Measurements from ENCODE around the gene LRBA. TPM values are rescaled to one million over a fixed set of nuclear protein-coding genes. Genes with fewer than 3 reads are reported as not detected.
"Not testable (repeated sequence)": the region's sequence is repeated elsewhere in the genome, so short reads cannot be mapped to it uniquely, and the experiment has no call there.

LRBA gene
- total RNA-seq, 8 experiments from 2014 or later, result 15.9 to 71.4 (median 24.7) TPM

DNA sequence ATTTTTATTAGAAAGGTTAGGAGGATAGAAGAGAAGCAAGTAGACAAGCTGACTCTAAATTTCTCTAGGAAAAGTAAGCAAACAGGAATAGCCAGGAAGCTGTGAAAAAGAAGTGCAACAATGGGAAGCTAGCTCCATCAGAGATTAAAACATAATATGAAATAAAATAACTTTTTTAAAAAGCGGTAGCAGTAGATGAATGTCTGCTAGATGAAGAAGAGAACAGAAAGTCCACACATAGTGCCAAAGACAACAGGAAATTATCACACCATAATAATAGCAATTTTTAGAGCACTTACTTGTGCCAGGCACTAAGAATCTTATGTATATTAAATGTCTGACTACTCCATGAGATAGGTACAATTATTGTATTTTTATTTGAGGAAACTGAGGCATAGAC, 53.5 kb downstream of the LRBA start:
- in situ Hi-C loops (cut with MboI; ENCODE audit: low pct_unique_long_range_greater_than_20kb in 2 of 9, low sequenced_read_pairs in 9 of 9, unreplicated experiment in 9 of 9), result no loop called here
- H3K4me3 ChIP-seq, result no peak overlapping the region
- H3K27ac ChIP-seq, result no peak overlapping the region
- 83 to 100% (median 100%) methylated on average over 1 of the region's 1 CpG; no CpG with 5 or more reads in 3 of the 10 experiments for WGBS, 10 experiments
- H3K4me1 ChIP-seq (replicated peaks in 1 of 2), result no peaks in the 10 kb centered on the region
- no peak for ATAC-seq (replicated peaks in 6 of 8)

- no peaks in the 10 kb centered on the region for H3K4me1 ChIP-seq (replicated peaks in 1 of 2)
- WGBS, 10 experiments, result 75 to 100% (median 94%) methylated on average over 1 to 2 of the region's 2 CpGs; no CpG with 5 or more reads in 6 of the 10 experiments
- no peak overlapping the region for H3K27ac ChIP-seq
- no peak overlapping the region for H3K4me3 ChIP-seq
- ATAC-seq (replicated peaks in 6 of 8), result peak in 2 of 8 experiments; percentile 27 to 68
- in situ Hi-C loops (cut with MboI; ENCODE audit: low pct_unique_long_range_greater_than_20kb in 2 of 9, low sequenced_read_pairs in 9 of 9, unreplicated experiment in 9 of 9), result no loop called here
Observed at GRCh38 chr4:150960818-150961217, 54.3 kb downstream of the LRBA start.

DNA sequence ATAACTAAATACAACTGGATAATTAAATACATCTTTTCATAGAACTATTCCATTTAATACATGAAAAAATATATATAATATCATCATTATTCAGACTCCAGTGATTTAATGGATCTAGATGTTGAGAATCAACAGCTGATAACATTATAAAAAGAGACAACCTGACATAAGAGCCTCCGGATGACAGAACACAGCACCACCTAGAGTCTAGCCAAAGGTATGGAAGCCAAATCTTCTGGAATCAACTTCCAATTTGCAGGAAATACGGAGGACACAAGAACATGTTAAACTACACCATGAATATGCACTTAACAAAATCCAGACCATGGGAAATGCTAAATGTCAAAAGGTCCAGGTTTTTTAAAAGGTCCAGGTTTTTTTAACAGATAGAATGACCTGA, 55.0 kb downstream of the LRBA start:
- Histone ChIP-seq H3K4me3 (no peak overlapping the region), H3K27ac (no peak overlapping the region), H3K4me1 (replicated peaks in 1 of 2) (no peaks in the 10 kb centered on the region)
- ATAC-seq (replicated peaks in 6 of 8), result peak in 3 of 8 experiments; percentile 58 to 76 (median 66)
- WGBS, 10 experiments, result 0 to 100% (median 88%) methylated on average over 1 to 2 of the region's 2 CpGs; no CpG with 5 or more reads in 3 of the 10 experiments
- in situ Hi-C loops (cut with MboI; ENCODE audit: low pct_unique_long_range_greater_than_20kb in 2 of 9, low sequenced_read_pairs in 9 of 9, unreplicated experiment in 9 of 9), result no loop called here

DNA sequence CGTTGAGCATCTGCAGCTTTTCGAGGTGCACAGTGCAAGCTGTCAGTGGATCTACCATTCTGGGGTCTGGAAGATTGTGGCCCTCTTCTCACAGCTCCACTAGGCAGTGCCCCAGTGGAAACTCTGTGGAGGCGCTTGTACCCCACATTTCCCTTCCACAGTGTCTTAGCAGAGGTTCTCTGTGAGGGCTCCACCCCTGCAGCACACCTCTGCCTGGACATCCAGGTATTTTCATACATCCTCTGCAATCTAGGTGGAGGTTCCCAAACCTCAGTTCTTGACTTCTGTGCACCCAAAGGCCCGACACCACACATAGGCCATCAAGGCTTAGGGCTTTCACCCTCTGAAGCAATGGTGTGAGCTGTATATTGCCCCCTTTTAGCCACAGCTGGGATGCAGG, 57.1 kb downstream of the LRBA start:
- H3K27ac ChIP-seq; H3K4me1 ChIP-seq (replicated peaks in 1 of 2); in situ Hi-C loops (cut with MboI; ENCODE audit: low pct_unique_long_range_greater_than_20kb in 2 of 9, low sequenced_read_pairs in 9 of 9, unreplicated experiment in 9 of 9); H3K4me3 ChIP-seq; ATAC-seq (replicated peaks in 6 of 8): not testable (repeated sequence)
- WGBS, 10 experiments, result 82 to 100% (median 83%) methylated on average over 2 to 3 of the region's 4 CpGs; no CpG with 5 or more reads in 7 of the 10 experiments

DNA sequence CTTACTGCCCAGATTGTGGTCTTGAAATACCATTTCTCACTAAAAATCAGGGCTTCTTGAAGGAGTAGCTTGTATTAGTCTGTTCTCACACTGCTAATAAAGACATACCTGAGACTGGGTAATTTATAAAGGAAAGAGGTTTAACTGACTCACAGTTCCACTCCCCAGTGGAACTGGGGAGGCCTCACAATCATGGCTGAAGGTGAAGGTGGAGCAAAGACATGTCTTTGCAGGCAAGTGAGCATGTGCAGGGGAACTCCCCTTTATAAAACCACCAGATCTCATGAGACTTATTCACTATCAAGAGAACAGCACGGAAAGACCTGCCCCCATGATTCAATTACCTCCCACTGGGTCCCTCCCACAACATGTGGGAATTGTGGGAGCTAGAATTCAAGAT, 58.0 kb downstream of the LRBA start:
- ATAC-seq (replicated peaks in 6 of 8); H3K27ac ChIP-seq; H3K4me1 ChIP-seq (replicated peaks in 1 of 2); in situ Hi-C loops (cut with MboI; ENCODE audit: low pct_unique_long_range_greater_than_20kb in 2 of 9, low sequenced_read_pairs in 9 of 9, unreplicated experiment in 9 of 9); H3K4me3 ChIP-seq: not testable (repeated sequence)
- 100% methylated on average over 1 of the region's 1 CpG; no CpG with 5 or more reads in 7 of the 10 experiments for WGBS, 10 experiments

DNA sequence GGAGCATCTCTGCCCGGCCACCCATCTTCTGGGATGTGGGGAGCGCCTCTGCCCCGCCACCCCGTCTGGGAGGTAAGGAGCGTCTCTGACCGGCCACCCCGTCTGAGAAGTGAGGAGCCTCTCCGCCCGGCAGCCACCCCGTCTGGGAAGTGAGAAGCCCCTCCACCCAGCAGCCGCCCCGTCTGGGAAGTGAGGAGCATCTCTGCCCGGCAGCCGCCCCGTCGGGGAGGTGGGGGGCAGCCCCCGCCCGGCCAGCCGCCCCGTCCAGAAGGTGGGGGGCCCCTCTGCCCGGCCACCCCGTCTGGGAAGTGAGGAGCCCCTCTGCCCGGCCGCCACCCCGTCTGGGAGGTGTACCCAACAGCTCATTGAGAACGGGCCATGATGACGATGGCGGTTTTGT, 61.2 kb downstream of the LRBA start:
- H3K27ac ChIP-seq; H3K4me1 ChIP-seq (replicated peaks in 1 of 2); H3K4me3 ChIP-seq; in situ Hi-C loops (cut with MboI; ENCODE audit: low pct_unique_long_range_greater_than_20kb in 2 of 9, low sequenced_read_pairs in 9 of 9, unreplicated experiment in 9 of 9); ATAC-seq (replicated peaks in 6 of 8): not testable (repeated sequence)
- WGBS, 10 experiments, result no CpG with 5 or more reads among the region's 28 CpGs

DNA sequence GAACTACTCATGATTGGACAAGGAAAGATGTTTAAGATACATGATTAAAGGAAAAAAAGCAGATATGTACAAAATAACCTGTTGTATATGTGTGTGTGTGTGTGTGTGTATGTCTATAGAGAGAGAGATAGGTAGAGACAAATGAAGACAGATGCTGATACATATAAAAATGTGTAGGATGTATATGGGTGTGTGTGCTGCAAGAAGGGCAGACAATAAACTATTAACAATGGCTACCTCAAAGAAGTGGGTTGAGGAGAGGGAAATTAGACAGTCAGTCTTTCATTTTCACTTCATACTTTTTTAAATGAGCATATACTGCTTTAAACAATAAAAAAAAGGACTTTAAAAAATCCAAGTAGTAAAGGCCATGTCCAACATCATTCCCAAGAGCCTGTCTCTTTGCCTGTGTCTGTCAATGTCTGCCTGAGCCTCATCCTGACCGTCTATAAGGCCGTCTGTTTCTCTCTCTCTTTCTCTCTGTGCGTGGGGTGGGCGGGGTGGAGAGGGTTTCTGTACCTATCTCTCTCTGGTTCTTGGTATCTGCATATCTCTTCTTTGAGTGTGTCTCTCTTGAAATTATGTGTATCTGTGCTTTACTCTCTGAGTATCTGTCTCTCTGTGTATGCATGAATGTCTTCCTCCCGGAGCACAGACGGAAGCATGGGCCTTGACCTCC, 62.8 kb downstream of the LRBA start:
- WGBS, 10 experiments, result 62 to 100% (median 92%) methylated on average over 1 to 5 of the region's 6 CpGs; no CpG with 5 or more reads in 2 of the 10 experiments
- peaks cover 0 to 3% of the 10 kb centered on the region in 2 donors for H3K4me1 ChIP-seq (replicated peaks in 1 of 2)
- H3K27ac ChIP-seq, result no peak overlapping the region
- no peak for ATAC-seq (replicated peaks in 6 of 8)
- no peak overlapping the region for H3K4me3 ChIP-seq
- in situ Hi-C loops (cut with MboI; ENCODE audit: low pct_unique_long_range_greater_than_20kb in 2 of 9, low sequenced_read_pairs in 9 of 9, unreplicated experiment in 9 of 9), result no loop called here

- Histone ChIP-seq H3K4me1 (replicated peaks in 1 of 2) (peaks cover 0 to 3% of the 10 kb centered on the region in 2 donors), H3K27ac (no peak overlapping the region), H3K4me3 (no peak overlapping the region)
- ATAC-seq (replicated peaks in 6 of 8), result peak in 3 of 8 experiments; percentile 76 to 97 (median 97)
- 83 to 100% (median 100%) methylated on average over 1 to 2 of the region's 2 CpGs; no CpG with 5 or more reads in 2 of the 10 experiments for WGBS, 10 experiments
- in situ Hi-C loops (cut with MboI; ENCODE audit: low pct_unique_long_range_greater_than_20kb in 2 of 9, low sequenced_read_pairs in 9 of 9, unreplicated experiment in 9 of 9), result no loop called here
Observed at GRCh38 chr4:150950657-150951288, 64.3 kb downstream of the LRBA start.

- H3K27ac ChIP-seq, result no peak overlapping the region
- ATAC-seq (replicated peaks in 6 of 8), result no peak
- H3K4me1 ChIP-seq (replicated peaks in 1 of 2), result peaks cover 0 to 3% of the 10 kb centered on the region in 2 donors
- in situ Hi-C loops (cut with MboI; ENCODE audit: low pct_unique_long_range_greater_than_20kb in 2 of 9, low sequenced_read_pairs in 9 of 9, unreplicated experiment in 9 of 9), result no loop called here
- H3K4me3 ChIP-seq, result no peak overlapping the region
Observed at GRCh38 chr4:150949943-150950342, 65.1 kb downstream of the LRBA start.

GRCh38 chr4:150949342-150949741, 65.7 kb downstream of the LRBA start:
- ATAC-seq (replicated peaks in 6 of 8), result no peak
- peaks cover 0 to 3% of the 10 kb centered on the region in 2 donors for H3K4me1 ChIP-seq (replicated peaks in 1 of 2)
- H3K27ac ChIP-seq, result no peak overlapping the region
- in situ Hi-C loops (cut with MboI; ENCODE audit: low pct_unique_long_range_greater_than_20kb in 2 of 9, low sequenced_read_pairs in 9 of 9, unreplicated experiment in 9 of 9), result no loop called here
- WGBS, 10 experiments, result 0 to 100% (median 87%) methylated on average over 1 to 2 of the region's 2 CpGs
- H3K4me3 ChIP-seq, result no peak overlapping the region

DNA sequence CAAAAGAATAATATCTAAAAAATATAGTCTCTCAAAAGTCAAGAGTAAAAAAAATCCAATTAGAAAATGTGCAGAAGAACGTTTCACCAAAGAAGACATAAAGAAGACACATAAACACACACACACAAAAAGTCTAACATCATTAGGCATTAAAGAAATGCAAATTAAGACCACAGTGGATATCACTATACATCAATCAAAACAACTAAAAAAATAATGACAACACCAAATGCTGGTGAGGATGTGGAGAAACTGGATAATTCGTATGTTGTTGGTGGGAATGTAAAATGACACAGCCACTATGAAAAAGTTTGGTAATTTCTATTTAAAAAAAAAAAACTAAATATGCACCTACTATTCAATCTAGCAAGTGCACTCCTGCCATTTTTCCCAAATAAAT, 66.4 kb downstream of the LRBA start:
- Histone ChIP-seq H3K4me1 (replicated peaks in 1 of 2) (peaks cover 0 to 3% of the 10 kb centered on the region in 2 donors), H3K27ac (no peak overlapping the region), H3K4me3 (no peak overlapping the region)
- in situ Hi-C loops (cut with MboI; ENCODE audit: low pct_unique_long_range_greater_than_20kb in 2 of 9, low sequenced_read_pairs in 9 of 9, unreplicated experiment in 9 of 9), result no loop called here
- no peak for ATAC-seq (replicated peaks in 6 of 8)
- WGBS, 10 experiments, result 67 to 94% (median 79%) methylated on average over 1 to 2 of the region's 2 CpGs

- no peak overlapping the region for H3K27ac ChIP-seq
- H3K4me1 ChIP-seq (replicated peaks in 1 of 2), result peaks cover 0 to 3% of the 10 kb centered on the region in 2 donors
- no peak for ATAC-seq (replicated peaks in 6 of 8)
- in situ Hi-C loops (cut with MboI; ENCODE audit: low pct_unique_long_range_greater_than_20kb in 2 of 9, low sequenced_read_pairs in 9 of 9, unreplicated experiment in 9 of 9), result no loop called here
- H3K4me3 ChIP-seq, result no peak overlapping the region
Observed at GRCh38 chr4:150948074-150948473, 67.0 kb downstream of the LRBA start.

GRCh38 chr4:150944660-150945059, 70.4 kb downstream of the LRBA start:
- Histone ChIP-seq H3K4me1 (replicated peaks in 1 of 2) (no peaks in the 10 kb centered on the region), H3K4me3 (no peak overlapping the region), H3K27ac (no peak overlapping the region)
- in situ Hi-C loops (cut with MboI; ENCODE audit: low pct_unique_long_range_greater_than_20kb in 2 of 9, low sequenced_read_pairs in 9 of 9, unreplicated experiment in 9 of 9), result no loop called here
- 0 to 87% (median 80%) methylated on average over 1 to 6 of the region's 6 CpGs; no CpG with 5 or more reads in 1 of the 10 experiments for WGBS, 10 experiments
- ATAC-seq (replicated peaks in 6 of 8), result peak in 1 of 8 experiments; percentile 16

DNA sequence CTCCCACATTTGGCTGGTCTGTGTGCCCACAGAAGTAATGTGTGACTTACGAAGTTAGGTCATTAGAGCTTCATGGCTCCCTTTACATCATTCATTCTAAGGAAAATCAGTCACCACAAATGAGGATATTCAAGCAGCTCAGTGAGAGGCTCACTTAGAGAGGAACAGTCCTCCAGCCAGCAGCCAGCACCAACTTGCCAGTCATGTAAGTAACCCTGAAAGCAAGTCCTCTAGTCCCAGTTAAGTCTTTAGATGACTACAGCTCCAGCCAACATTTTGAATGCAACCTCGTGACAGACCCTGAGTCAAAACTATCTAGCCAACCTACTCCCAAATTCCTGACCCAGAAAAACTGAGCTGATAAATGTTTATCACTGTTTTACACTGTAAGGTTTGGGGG, 71.3 kb downstream of the LRBA start:
- 10 to 100% (median 86%) methylated on average over 1 to 2 of the region's 2 CpGs; no CpG with 5 or more reads in 1 of the 10 experiments for WGBS, 10 experiments
- no peak overlapping the region for H3K4me3 ChIP-seq
- in situ Hi-C loops (cut with MboI; ENCODE audit: low pct_unique_long_range_greater_than_20kb in 2 of 9, low sequenced_read_pairs in 9 of 9, unreplicated experiment in 9 of 9), result no loop called here
- H3K27ac ChIP-seq, result no peak overlapping the region
- peak in 2 of 8 experiments; percentile 11 to 23 for ATAC-seq (replicated peaks in 6 of 8)
- H3K4me1 ChIP-seq (replicated peaks in 1 of 2), result no peaks in the 10 kb centered on the region
